Left ventricle myocardium inferior (tissue), 1 donor: ENCODE data around the gene NTRK3. TPM values are rescaled to one million over a fixed set of nuclear protein-coding genes. Genes with fewer than 3 reads are reported as not detected.

Experiments used
- DNase-seq: peaks from one replicate; pipeline ENCODE4 v3.0.0-alpha.2; 2020
- H3K27ac ChIP-seq: fragments of 200-600 bp; replicated peaks from 2 replicates; pipeline ENCODE4 v1.8.0; 2021
- H3K27me3 ChIP-seq: fragments of 200-600 bp; 2 replicates; pipeline ENCODE4 v1.8.0; 2021; ENCODE audit warnings: low read depth
- H3K36me3 ChIP-seq: fragments of 200-600 bp; 2 replicates; pipeline ENCODE4 v1.8.0; 2021
- H3K4me1 ChIP-seq: fragments of 200-600 bp; 2 replicates; pipeline ENCODE4 v1.8.0; 2021
- H3K4me3 ChIP-seq: fragments of 200-600 bp; 2 replicates; pipeline ENCODE4 v1.8.0; 2021; ENCODE audit warnings: mild to moderate bottlenecking, moderate library complexity
- H3K9me3 ChIP-seq: fragments of 200-600 bp; replicated peaks from 2 replicates; pipeline ENCODE4 v1.8.0; 2021
- intact Hi-C: fragments of 100-400 bp; cut with micrococcal nuclease; formaldehyde crosslinking; loops from one replicate; pipeline ENCODE4 v1.11.0; 2022
- total RNA-seq: library from RNA; stranded (reverse); fragmentation: NEBNext Ultra II Directional; extraction: Animal tissue kit (Norgen Biotek cat#: 25700); gene quantifications from one replicate; pipeline ENCODE4 v1.2.1, GENCODE V29; 2021
- TF ChIP-seq, protein P1 (sequence below): fragments of 200-600 bp; IDR thresholded peaks from 2 replicates; pipeline ENCODE4 v1.8.0; 2021; ENCODE audit warnings: antibody characterized with exemption, mild to moderate bottlenecking, borderline replicate concordance
- donor health status: DM: no; HTN: yes; CAD: no; lungs with severe emphysema.

Gene NTRK3
- total RNA-seq, 1 donor from 2014 or later: 1.6 TPM

DNA sequence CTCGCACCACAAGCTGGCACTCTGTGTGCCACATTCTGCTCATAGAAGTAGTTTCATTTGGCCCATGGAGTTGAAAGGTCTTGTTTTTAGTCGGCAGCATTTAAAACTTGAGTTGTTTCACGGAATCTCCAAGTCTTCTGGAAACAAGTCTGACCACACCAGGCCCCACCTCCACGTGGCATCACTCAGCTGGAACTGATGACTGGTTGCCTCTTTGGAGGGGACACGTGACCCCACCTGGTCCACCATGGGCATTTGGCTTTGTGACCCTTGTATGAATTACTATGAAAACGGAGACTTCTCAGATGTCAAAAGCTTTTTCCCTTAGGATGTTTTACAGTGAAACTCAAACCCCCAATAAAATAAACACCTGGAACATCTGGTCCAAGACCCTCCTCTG lies 74.9 kb downstream of the NTRK3 start:
- Histone ChIP-seq H3K4me3 (no peak overlapping the region), H3K27ac (no peak overlapping the region), H3K4me1 (no peaks in the 10 kb centered on the region), H3K27me3 (peaks cover 34% of the 10 kb centered on the region), H3K36me3 (no peaks in the 10 kb centered on the region), H3K9me3 (no peaks in the 10 kb centered on the region)
- TF ChIP-seq, protein P1, sequence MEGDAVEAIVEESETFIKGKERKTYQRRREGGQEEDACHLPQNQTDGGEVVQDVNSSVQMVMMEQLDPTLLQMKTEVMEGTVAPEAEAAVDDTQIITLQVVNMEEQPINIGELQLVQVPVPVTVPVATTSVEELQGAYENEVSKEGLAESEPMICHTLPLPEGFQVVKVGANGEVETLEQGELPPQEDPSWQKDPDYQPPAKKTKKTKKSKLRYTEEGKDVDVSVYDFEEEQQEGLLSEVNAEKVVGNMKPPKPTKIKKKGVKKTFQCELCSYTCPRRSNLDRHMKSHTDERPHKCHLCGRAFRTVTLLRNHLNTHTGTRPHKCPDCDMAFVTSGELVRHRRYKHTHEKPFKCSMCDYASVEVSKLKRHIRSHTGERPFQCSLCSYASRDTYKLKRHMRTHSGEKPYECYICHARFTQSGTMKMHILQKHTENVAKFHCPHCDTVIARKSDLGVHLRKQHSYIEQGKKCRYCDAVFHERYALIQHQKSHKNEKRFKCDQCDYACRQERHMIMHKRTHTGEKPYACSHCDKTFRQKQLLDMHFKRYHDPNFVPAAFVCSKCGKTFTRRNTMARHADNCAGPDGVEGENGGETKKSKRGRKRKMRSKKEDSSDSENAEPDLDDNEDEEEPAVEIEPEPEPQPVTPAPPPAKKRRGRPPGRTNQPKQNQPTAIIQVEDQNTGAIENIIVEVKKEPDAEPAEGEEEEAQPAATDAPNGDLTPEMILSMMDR: no peak
- intact Hi-C loops: no loop called here
- DNase-seq: no peak

DNA sequence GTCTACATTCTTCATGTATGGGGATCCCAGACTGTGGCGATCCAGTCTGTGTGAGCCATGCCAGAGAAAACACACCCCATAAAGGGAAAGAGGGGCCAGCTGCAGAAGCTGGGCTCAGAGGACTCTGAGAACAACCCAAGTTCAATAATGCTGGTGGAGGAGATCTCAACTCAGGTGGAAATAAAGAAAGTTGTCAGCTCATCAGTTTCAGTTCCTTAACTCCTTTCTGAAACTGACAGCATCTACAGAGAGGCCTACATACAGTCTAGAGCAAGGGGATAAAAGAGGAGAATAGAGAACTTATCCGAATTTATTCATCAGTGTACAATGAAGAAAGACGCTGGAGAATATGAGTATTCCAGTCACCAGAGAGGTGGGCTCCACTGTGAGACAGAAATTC lies 77.0 kb downstream of the NTRK3 start:
- Histone ChIP-seq H3K27ac (no peak overlapping the region), H3K9me3 (no peaks in the 10 kb centered on the region), H3K36me3 (no peaks in the 10 kb centered on the region), H3K4me3 (no peak overlapping the region), H3K4me1 (no peaks in the 10 kb centered on the region), H3K27me3 (peaks cover 19% of the 10 kb centered on the region)
- TF ChIP-seq, protein P1: no peak
- intact Hi-C loops: no loop called here
- DNase-seq: no peak

DNA sequence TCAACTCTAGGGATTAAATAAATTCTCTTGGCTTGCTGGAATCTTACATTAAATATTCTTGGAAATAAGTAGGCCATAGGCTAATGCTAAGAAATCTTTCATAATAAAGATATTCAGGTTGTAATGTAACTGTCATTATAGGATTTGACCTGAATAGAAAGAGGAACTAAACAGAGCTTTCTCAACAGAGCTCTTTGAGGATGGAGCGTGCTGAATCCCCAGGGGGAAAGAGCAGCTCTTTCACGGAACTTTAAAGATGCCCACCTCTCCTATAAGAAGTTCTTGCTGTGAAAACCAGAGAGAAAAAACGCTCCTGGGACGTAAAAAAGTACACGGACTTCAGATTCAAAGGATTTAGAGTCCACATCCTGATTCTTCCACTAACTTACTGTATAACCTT lies 77.9 kb downstream of the NTRK3 start:
- H3K4me1 ChIP-seq: no peaks in the 10 kb centered on the region
- H3K4me3 ChIP-seq: no peak overlapping the region
- DNase-seq: no peak
- TF ChIP-seq, protein P1: no peak
- H3K9me3 ChIP-seq: no peaks in the 10 kb centered on the region
- peaks cover 14% of the 10 kb centered on the region for H3K27me3 ChIP-seq
- H3K36me3 ChIP-seq: no peaks in the 10 kb centered on the region
- H3K27ac ChIP-seq: no peak overlapping the region
- intact Hi-C loops: no loop called here

DNA sequence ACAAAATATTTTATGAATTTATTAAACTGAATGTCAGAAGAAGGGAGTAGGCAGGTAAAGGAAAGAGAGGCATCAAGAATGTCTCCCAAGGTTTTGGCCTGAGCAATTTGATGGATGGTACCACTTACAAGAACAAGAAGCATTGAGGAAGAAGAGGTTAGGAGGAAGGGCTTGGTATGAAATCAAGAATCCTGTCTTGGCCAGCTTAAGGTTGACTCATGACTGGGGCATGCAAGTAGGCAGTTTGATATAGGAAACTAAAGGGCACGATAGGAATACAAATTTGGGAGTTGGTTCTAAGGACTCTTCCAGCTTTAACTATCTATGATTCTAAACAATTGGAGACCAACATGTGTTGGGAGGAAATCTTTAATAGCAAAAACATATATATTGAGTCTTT lies 79.1 kb downstream of the NTRK3 start:
- Histone ChIP-seq H3K4me3 (no peak overlapping the region), H3K36me3 (no peaks in the 10 kb centered on the region), H3K9me3 (no peaks in the 10 kb centered on the region), H3K4me1 (no peaks in the 10 kb centered on the region), H3K27ac (no peak overlapping the region), H3K27me3 (peaks cover 17% of the 10 kb centered on the region)
- no peak for DNase-seq
- intact Hi-C loops: no loop called here
- TF ChIP-seq, protein P1: no peak

DNA sequence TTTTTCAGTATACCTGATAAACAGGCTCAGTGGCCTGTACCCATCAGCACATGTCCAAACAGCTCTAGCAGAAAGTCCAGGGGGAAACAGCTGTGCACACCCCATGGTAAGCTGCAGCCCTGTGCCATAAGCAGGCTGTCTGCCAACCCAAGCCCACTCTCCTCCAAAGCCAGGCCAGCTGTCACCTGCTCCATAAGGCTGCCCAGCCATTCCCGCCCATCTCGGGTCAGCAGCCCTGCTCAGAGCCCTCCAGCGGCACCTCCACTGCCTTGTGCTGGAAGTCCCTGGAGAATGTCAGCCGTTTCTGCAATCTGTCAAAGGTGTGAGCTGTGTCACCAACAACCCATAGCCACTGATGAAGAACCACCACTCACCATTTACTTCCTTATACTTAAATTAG lies 82.0 kb downstream of the NTRK3 start:
- intact Hi-C loops: no loop called here
- no peak for DNase-seq

More for the DNA sequence above, 82.0 kb downstream of the NTRK3 start:
- TF ChIP-seq, protein P1: no peak
- no peak overlapping the region for H3K4me3 ChIP-seq
- no peaks in the 10 kb centered on the region for H3K4me1 ChIP-seq
- H3K9me3 ChIP-seq: no peaks in the 10 kb centered on the region
- no peaks in the 10 kb centered on the region for H3K36me3 ChIP-seq
- no peak overlapping the region for H3K27ac ChIP-seq
- peaks cover 38% of the 10 kb centered on the region for H3K27me3 ChIP-seq
